ENCODE results near the gene ARHGAP31. TPM values are rescaled to one million over a fixed set of nuclear protein-coding genes. Genes with fewer than 3 reads are reported as not detected.

The ARHGAP31 gene
- polyA plus RNA-seq, 3 donors = 4.7 to 9.8 (median 7.6) TPM

GRCh38 chr3:119468041-119468440 is 173.9 kb downstream of the ARHGAP31 start:
- WGBS (ENCODE audit: insufficient coverage) = 82% methylated on average over 1 of the region's 2 CpGs
- Histone ChIP-seq H2AFZ (ENCODE audit: insufficient read depth, low read depth, low read length, poor library complexity, severe bottlenecking) (peak overlapping the region; percentile 99), H3K27ac (ENCODE audit: low read depth in 1 of 2, low read length in 2 of 2) (peak overlapping the region; percentile 37 to 86), H3K4me1 (ENCODE audit: control insufficient read depth in 1 of 2, insufficient read depth in 2 of 2, low read length in 2 of 2) (peaks cover 25 to 35% of the 10 kb centered on the region in 2 donors), H3K4me3 (replicated peaks in 1 of 3; ENCODE audit: low read depth in 2 of 3, low read length in 3 of 3) (peak overlapping the region in 1 of 3 experiments; percentile 93), H3K79me2 (ENCODE audit: insufficient read depth, low read length) (peaks cover 18% of the 10 kb centered on the region), H3K36me3 (replicated peaks in 1 of 2; ENCODE audit: control insufficient read depth in 1 of 2, insufficient read depth in 2 of 2, low read length in 2 of 2) (peaks cover 13 to 17% of the 10 kb centered on the region in 2 donors), H3K27me3 (ENCODE audit: control insufficient read depth in 2 of 2, insufficient read depth in 2 of 2, low read length in 2 of 2) (no peaks in the 10 kb centered on the region), H3K9ac (ENCODE audit: insufficient read depth, low read length, poor library complexity, severe bottlenecking) (no peak overlapping the region), H3K9me3 (replicated peaks in 1 of 2; ENCODE audit: control insufficient read depth in 1 of 2, insufficient read depth in 1 of 2, low read length in 2 of 2) (no peaks in the 10 kb centered on the region), H3K4me2 (replicated peaks; ENCODE audit: extremely low read depth, low read length, poor library complexity, severe bottlenecking) (peak overlapping the region; percentile 83), H4K20me1 (ENCODE audit: insufficient read depth, low read length) (no peaks in the 10 kb centered on the region)
- DNase-seq = peak; percentile 39 to 60 (median 44)
- Mint-ChIP-seq H3K27ac (peak overlapping the region; percentile 81 to 93 (median 92)), H3K36me3 (peaks cover 16 to 22% of the 10 kb centered on the region in 2 donors), H3K4me3 (peak overlapping the region; percentile 91 to 99), H3K27me3 (ENCODE audit: low read depth in 3 of 3) (peaks cover 0 to 3% (median 1%) of the 10 kb centered on the region in 3 donors), H3K4me1 (peaks cover 35% of the 10 kb centered on the region), H3K9me3 (peaks cover 0 to 2% (median 0%) of the 10 kb centered on the region in 7 donors)
- intact Hi-C loops (cut with micrococcal nuclease) = loop anchor here (2.0 to 10.0 kb wide), 4 partner anchors 31 to 627 kb away; partner anchors contain the start of genes COX17 (in 1 of the 2), GSK3B (in 1 of the 2) and TIMMDC1 (in 1 of the 2)
- TF ChIP-seq CTCF (IDR thresholded peaks at IDR 0.05) = no peak

- Histone ChIP-seq H4K20me1 (ENCODE audit: insufficient read depth, low read length) (no peaks in the 10 kb centered on the region), H2AFZ (ENCODE audit: insufficient read depth, low read depth, low read length, poor library complexity, severe bottlenecking) (peak overlapping the region; percentile 99), H3K27ac (ENCODE audit: low read depth in 1 of 2, low read length in 2 of 2) (peak overlapping the region; percentile 2 to 86), H3K79me2 (ENCODE audit: insufficient read depth, low read length) (peaks cover 13% of the 10 kb centered on the region), H3K9ac (ENCODE audit: insufficient read depth, low read length, poor library complexity, severe bottlenecking) (peak overlapping the region; percentile 80), H3K36me3 (replicated peaks in 1 of 2; ENCODE audit: control insufficient read depth in 1 of 2, insufficient read depth in 2 of 2, low read length in 2 of 2) (peaks cover 28 to 32% of the 10 kb centered on the region in 2 donors), H3K4me1 (ENCODE audit: control insufficient read depth in 1 of 2, insufficient read depth in 2 of 2, low read length in 2 of 2) (peaks cover 19 to 28% of the 10 kb centered on the region in 2 donors), H3K4me3 (replicated peaks in 1 of 3; ENCODE audit: low read depth in 2 of 3, low read length in 3 of 3) (peak overlapping the region; percentile 66 to 93 (median 69)), H3K27me3 (ENCODE audit: control insufficient read depth in 2 of 2, insufficient read depth in 2 of 2, low read length in 2 of 2) (no peaks in the 10 kb centered on the region), H3K9me3 (replicated peaks in 1 of 2; ENCODE audit: control insufficient read depth in 1 of 2, insufficient read depth in 1 of 2, low read length in 2 of 2) (no peaks in the 10 kb centered on the region), H3K4me2 (replicated peaks; ENCODE audit: extremely low read depth, low read length, poor library complexity, severe bottlenecking) (peak overlapping the region; percentile 83)
- peaks cover 18 to 31% of the 10 kb centered on the region in 2 donors for H3K36me3 Mint-ChIP-seq
- H3K27ac Mint-ChIP-seq = peak overlapping the region; percentile 2 to 93 (median 69)
- peaks cover 0 to 2% (median 0%) of the 10 kb centered on the region in 7 donors for H3K9me3 Mint-ChIP-seq
- WGBS (ENCODE audit: insufficient coverage) = 13% methylated on average over 7 of the region's 16 CpGs
- intact Hi-C loops (cut with micrococcal nuclease) = loop anchor here (2.0 to 10.0 kb wide), 4 partner anchors 29 to 625 kb away; partner anchors contain the start of genes COX17 (in 1 of the 2), GSK3B (in 1 of the 2) and TIMMDC1 (in 1 of the 2)
- TF ChIP-seq CTCF (IDR thresholded peaks at IDR 0.05) = no peak
- DNase-seq = peak in 1 of 3 donors; percentile 67
- peaks cover 0 to 3% (median 1%) of the 10 kb centered on the region in 3 donors for H3K27me3 Mint-ChIP-seq (ENCODE audit: low read depth in 3 of 3)
- H3K4me3 Mint-ChIP-seq = peak overlapping the region; percentile 91 to 99
- peaks cover 27% of the 10 kb centered on the region for H3K4me1 Mint-ChIP-seq
Observed at GRCh38 chr3:119469418-119470189, 175.4 kb downstream of the ARHGAP31 start.

Small RNA genes within 50 kb of the gene (small RNA-seq; reads per million reads assigned to genes)
- gene RNU6-1127P (ENCODE audit: insufficient read length, low read depth) = not detected

Other genes with a start within 250 kb of the ARHGAP31 start
- gene TEX55, start 148.2 kb upstream of the ARHGAP31 start, polyA plus RNA-seq = not detected
- gene UPK1B, start 120.8 kb upstream of the ARHGAP31 start, polyA plus RNA-seq = not detected
- gene B4GALT4, start 53.5 kb upstream of the ARHGAP31 start, polyA plus RNA-seq = 1 to 10 TPM; 5.8 to 7.4 (median 5.8) TPM
- gene TMEM39A, start 169.2 kb downstream of the ARHGAP31 start, polyA plus RNA-seq = 10 to 100 TPM in 2 of 3 donors, 1 to 10 TPM in 1; 9.6 to 12.2 (median 11.6) TPM
- gene POGLUT1, start 174.6 kb downstream of the ARHGAP31 start, polyA plus RNA-seq = 10 to 100 TPM; 10.1 to 34.8 (median 30.3) TPM
- 10 to 100 TPM; 34.1 to 81.1 (median 78.2) TPM for gene TIMMDC1, start 204.2 kb downstream of the ARHGAP31 start, polyA plus RNA-seq